ENCODE data around the gene CD44.

- TF ChIP-seq, protein P1, sequence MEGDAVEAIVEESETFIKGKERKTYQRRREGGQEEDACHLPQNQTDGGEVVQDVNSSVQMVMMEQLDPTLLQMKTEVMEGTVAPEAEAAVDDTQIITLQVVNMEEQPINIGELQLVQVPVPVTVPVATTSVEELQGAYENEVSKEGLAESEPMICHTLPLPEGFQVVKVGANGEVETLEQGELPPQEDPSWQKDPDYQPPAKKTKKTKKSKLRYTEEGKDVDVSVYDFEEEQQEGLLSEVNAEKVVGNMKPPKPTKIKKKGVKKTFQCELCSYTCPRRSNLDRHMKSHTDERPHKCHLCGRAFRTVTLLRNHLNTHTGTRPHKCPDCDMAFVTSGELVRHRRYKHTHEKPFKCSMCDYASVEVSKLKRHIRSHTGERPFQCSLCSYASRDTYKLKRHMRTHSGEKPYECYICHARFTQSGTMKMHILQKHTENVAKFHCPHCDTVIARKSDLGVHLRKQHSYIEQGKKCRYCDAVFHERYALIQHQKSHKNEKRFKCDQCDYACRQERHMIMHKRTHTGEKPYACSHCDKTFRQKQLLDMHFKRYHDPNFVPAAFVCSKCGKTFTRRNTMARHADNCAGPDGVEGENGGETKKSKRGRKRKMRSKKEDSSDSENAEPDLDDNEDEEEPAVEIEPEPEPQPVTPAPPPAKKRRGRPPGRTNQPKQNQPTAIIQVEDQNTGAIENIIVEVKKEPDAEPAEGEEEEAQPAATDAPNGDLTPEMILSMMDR (IDR thresholded peaks at IDR 0.05; ENCODE audit: low read depth, low read length, missing input control), result no peak
- TF ChIP-seq, protein P2, sequence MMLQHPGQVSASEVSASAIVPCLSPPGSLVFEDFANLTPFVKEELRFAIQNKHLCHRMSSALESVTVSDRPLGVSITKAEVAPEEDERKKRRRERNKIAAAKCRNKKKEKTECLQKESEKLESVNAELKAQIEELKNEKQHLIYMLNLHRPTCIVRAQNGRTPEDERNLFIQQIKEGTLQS (IDR thresholded peaks at IDR 0.05), result no peak
- TF ChIP-seq REST (IDR thresholded peaks at IDR 0.05) (no peak), RAD21 (IDR thresholded peaks at IDR 0.05) (no peak), NR2F2 (IDR thresholded peaks at IDR 0.05) (no peak), FOXA1 (IDR thresholded peaks at IDR 0.05) (no peak)
These were observed 30.1 kb downstream of the CD44 start for GRCh38 chr11:35169112-35169511.
